Cardiac fibroblast (primary cell): ENCODE data around the gene DPP6.
"Not testable (repeated sequence)": the region's sequence is repeated elsewhere in the genome, so short reads cannot be mapped to it uniquely, and the experiment has no call there.

ENCODE experiments used
- DNase-seq, 2 donors: peaks; one replicate each; pipeline versions ENCODE4 v3.0.0 to v3.0.0-alpha.2; 2010; ENCODE audit warnings: low read depth in 2 of 2
- H3K4me3 ChIP-seq, 2 donors: replicated peaks in 1 of 2; 1 replicate in 1 of 2; 2 replicates in 1 of 2; pipeline ENCODE4 v1.5.1; 2011; ENCODE audit warnings: low read depth in 2 of 2, low read length in 2 of 2, mild to moderate bottlenecking in 2 of 2, moderate library complexity in 1 of 2

Gene DPP6

GRCh38 chr7:154058783-154059182 lies 6.6 kb downstream of the DPP6 start:
- DNase-seq, H3K4me3 ChIP-seq: not testable (repeated sequence)

GRCh38 chr7:154060551-154060950 lies 8.4 kb downstream of the DPP6 start:
- not testable (repeated sequence) for DNase-seq, H3K4me3 ChIP-seq

GRCh38 chr7:154071833-154072232 lies 19.6 kb downstream of the DPP6 start:
- DNase-seq = peak in 1 of 2 donors; percentile 3
- H3K4me3 ChIP-seq = not testable (repeated sequence)

GRCh38 chr7:154072395-154073181 lies 20.4 kb downstream of the DPP6 start:
- H3K4me3 ChIP-seq, DNase-seq: not testable (repeated sequence)

GRCh38 chr7:154078523-154078922 lies 26.3 kb downstream of the DPP6 start:
- H3K4me3 ChIP-seq, DNase-seq: not testable (repeated sequence)

- not testable (repeated sequence) for H3K4me3 ChIP-seq, DNase-seq
Measured at GRCh38 chr7:154080249-154080648, 28.1 kb downstream of the DPP6 start.

GRCh38 chr7:154087037-154087725 lies 35.0 kb downstream of the DPP6 start:
- H3K4me3 ChIP-seq, DNase-seq: not testable (repeated sequence)

- H3K4me3 ChIP-seq, DNase-seq: not testable (repeated sequence)
Measured at GRCh38 chr7:154092093-154092492, 39.9 kb downstream of the DPP6 start.

GRCh38 chr7:154095201-154095600 lies 43.0 kb downstream of the DPP6 start:
- not testable (repeated sequence) for H3K4me3 ChIP-seq, DNase-seq

GRCh38 chr7:154105063-154105462 lies 52.9 kb downstream of the DPP6 start:
- DNase-seq, H3K4me3 ChIP-seq: not testable (repeated sequence)

- not testable (repeated sequence) for DNase-seq, H3K4me3 ChIP-seq
Measured at GRCh38 chr7:154109615-154110014, 57.4 kb downstream of the DPP6 start.

GRCh38 chr7:154113732-154114351 lies 61.6 kb downstream of the DPP6 start:
- not testable (repeated sequence) for H3K4me3 ChIP-seq, DNase-seq

GRCh38 chr7:154117411-154118390 lies 65.5 kb downstream of the DPP6 start:
- H3K4me3 ChIP-seq, DNase-seq: not testable (repeated sequence)

GRCh38 chr7:154120825-154121224 lies 68.6 kb downstream of the DPP6 start:
- H3K4me3 ChIP-seq, DNase-seq: not testable (repeated sequence)

GRCh38 chr7:154122720-154123119 lies 70.5 kb downstream of the DPP6 start:
- H3K4me3 ChIP-seq, DNase-seq: not testable (repeated sequence)

- not testable (repeated sequence) for H3K4me3 ChIP-seq
Measured at GRCh38 chr7:154123397-154123796, 71.2 kb downstream of the DPP6 start.

GRCh38 chr7:154129142-154129541 lies 76.9 kb downstream of the DPP6 start:
- H3K4me3 ChIP-seq = not testable (repeated sequence)

More at GRCh38 chr7:154123397-154123796, 71.2 kb downstream of the DPP6 start:
- DNase-seq = not testable (repeated sequence)

GRCh38 chr7:154132617-154133016 lies 80.4 kb downstream of the DPP6 start:
- H3K4me3 ChIP-seq = not testable (repeated sequence)

More at GRCh38 chr7:154129142-154129541, 76.9 kb downstream of the DPP6 start:
- DNase-seq = not testable (repeated sequence)

More at GRCh38 chr7:154132617-154133016, 80.4 kb downstream of the DPP6 start:
- DNase-seq = not testable (repeated sequence)
